Anterior cingulate cortex (tissue), 58 donors: ENCODE results near the gene SOSTDC1.
A peak's percentile ranks its signal among the peaks of the same experiment; 100 is the strongest.
"Not testable (repeated sequence)": the region's sequence is repeated elsewhere in the genome, so short reads cannot be mapped to it uniquely, and the experiment has no call there.

Source experiments
- DNase-seq, 58 donors: peaks; one replicate each; lab custom pipeline; 2025; lab: John Stamatoyannopoulos, UW

The SOSTDC1 gene

DNA sequence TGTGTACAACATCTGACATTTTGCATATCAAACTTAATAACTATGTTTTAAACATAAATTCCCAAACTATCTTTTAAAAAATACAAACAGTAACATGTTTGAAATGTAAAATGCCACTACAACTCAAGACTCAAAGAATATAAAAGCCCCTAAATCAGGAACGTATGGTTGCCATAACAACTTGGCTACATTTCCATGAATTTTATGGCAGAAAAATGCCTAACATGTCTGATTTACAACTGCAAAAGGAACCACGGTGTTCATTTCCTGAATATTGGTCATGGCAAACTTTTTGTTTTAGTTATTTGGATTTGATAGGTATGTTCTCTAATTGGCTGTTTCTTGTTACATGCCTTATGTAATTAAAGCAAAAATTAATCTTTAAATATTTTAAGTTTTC lies 2.0 kb downstream of the SOSTDC1 start:
- DNase-seq, result no peak

DNA sequence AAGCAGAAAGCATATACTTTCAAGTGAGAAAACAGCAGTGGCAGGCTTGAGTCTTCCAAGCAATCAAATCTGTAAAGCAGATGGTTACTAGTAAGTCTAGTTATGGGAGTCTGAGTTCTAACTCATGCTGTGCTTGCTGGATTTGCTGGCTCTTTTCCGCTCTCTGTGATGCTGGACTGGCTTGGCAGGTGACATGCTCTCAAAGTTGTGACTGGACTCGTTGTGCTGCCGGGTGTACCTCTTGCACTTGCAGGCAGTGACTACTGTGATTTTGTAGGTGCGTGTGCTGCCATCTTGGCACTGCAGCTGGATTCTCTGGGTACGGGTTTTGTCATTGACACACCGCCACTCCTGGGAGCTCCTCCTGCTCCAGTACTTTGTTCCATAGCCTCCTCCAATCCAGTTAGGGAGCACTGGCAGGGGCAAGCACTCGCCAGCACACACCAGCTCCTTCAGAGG lies 3.1 kb downstream of the SOSTDC1 start:
- no peak for DNase-seq

DNA sequence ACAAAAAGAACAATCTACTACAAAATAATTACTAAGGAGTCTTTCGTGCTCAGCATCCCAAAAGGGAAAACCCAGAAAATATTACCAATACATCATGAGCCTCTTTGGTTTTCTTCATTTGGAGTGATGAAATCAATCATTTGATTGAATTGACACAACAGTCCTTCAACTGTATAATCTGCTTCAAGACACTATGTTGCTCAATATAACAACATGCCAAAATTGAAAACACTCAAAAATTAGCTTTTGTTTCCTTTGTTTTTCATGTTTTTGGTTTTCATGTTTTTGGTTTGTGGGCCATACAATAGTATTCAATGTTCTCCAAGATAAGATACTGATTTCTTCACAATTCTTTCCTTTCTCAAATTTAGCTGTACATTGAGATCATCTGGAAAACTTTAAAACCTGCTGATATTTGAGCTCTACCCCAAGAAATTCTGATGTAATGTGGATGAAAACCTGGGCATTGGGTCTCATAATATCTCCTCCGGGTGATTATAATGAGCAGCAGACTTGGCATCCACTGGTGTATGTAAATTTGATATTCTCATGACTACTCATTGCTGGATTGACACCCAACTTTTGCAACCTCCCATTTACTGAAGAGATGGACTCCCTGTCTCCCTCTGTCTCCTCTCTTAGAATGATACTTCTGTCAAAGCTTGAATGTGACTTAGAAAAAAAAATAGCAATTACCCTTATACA lies 4.6 kb downstream of the SOSTDC1 start:
- DNase-seq, result no peak

DNA sequence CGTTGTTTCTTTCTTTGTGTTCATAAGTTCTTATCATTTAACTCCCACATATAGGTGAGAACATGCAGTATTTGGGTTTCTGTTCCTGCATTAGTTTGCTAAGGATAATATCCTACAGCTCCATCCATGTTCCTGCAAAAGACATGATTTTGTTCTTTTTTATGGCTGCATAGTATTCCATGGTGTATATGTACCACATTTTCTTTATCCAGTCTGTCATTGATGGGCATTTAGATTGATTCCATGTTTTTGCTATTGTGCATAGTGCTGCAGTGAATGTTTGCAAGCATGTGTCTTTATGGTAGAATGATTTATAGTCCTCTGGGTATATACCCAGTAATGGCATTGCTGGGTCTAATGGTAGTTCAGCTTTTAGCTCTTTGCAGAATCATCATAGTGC lies 9.2 kb downstream of the SOSTDC1 start:
- DNase-seq, result not testable (repeated sequence)

DNA sequence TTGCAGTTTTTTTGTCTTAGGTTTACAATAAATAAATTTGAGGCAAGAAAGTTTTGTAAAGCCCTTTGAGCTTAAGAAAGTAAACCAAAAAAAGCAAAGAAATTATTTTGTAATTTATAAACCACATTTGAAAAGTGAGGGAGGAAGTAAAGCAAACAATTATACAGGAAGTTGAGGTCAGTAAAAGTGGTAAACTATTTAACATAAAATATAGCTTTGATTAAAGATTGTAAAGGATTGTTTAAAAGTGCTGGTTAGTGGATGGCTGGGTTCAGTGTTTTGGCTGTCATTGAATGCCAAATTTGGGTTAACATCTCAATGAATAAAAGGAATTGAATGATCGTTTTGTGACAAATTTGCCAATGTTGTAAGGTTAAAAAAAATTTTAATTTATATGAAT lies 9.9 kb downstream of the SOSTDC1 start:
- DNase-seq, result no peak

GRCh38 chr7:16450366-16450765 lies 15.2 kb downstream of the SOSTDC1 start:
- peak in 9 of 58 donors; percentile 4 to 57 (median 35) for DNase-seq

DNA sequence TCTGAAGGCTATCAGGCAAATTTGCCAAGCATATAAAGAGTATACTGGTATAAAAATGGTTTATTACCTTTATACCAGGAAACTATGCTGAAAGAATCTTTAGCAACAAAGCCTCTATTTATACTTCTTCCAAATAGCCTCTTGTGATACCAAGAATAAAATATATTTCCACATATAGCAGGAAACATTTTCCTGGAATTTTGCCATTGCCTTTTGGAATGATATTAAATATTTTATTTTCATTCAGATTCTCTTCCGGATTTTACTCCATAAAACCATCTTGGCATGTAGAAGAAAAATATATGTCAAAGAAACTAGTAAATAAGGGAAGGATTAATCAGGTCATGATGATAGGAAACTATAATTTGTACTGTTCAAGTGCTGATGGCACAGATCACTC lies 17.7 kb downstream of the SOSTDC1 start:
- DNase-seq, result no peak

DNA sequence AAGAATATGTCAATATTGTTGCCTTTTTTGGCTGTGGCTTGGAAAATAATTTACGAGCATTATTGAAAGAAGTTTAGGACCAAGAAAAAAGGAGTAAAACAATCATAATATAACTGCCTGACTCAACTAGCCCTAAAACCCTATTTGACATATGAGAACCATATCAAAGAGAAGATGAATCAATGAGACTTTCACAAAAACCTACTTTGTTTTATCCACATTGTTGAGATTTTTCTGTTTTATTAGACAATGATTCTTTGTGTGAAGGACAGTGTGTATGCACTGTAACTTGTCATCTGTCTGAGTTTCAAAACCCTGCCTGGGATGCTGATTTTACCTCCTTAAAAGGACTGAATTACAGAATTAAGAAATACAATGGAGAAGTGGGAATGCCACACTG lies 19.0 kb downstream of the SOSTDC1 start:
- no peak for DNase-seq

DNA sequence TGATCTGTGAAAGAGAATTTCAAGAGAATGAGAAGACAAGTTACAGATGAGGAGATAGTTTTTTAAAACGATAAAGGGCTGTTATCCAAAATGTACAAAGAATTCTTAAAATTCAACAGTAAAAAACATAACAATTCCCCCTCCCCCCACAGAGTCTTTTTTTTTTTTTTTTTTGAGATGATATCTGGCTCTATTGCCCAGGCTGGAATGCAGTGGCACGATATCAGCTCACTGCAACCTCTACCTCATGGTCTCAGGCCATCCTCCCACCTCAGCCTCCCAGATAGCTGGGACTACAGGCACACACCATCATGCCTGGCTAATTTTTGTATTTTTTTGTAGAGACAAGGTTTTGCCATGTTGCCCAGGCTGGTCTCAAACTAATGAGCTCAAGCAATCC lies 21.7 kb downstream of the SOSTDC1 start:
- DNase-seq, result not testable (repeated sequence)

DNA sequence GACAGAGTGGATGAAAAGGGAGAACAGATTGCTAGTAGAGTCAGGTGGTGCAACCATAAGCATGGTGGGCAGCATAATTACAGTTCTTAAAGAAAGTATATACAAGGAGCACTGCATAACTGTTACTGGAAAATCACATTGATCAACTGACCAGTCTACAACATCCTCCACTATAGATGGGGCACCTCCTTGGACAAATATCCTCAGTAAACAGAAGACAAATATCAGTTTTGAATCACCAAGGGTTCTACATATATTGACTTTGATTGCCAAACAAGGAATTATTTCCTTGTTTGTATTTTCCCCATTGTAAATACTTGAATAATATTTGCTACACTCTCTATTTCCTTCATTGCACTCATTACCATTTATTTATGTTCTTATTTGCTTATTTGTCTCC lies 26.6 kb downstream of the SOSTDC1 start:
- no peak for DNase-seq

GRCh38 chr7:16436306-16436705 lies 29.2 kb downstream of the SOSTDC1 start:
- no peak for DNase-seq

- DNase-seq, result no peak
These were observed 31.9 kb downstream of the SOSTDC1 start for GRCh38 chr7:16433568-16434122.

DNA sequence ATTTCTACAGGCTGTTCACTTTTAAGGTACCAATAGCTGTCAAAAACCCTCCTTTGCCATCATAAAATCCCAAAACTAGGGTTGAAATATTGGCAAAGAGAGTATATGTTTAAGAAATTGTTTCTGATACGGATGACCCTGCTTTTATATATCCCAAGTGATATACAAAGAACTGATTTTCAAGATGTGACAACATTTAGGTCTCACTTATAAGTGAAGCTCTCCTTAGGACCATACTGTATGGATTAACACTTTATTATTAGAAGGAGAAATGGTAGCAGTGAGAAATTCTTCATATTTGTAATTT lies 33.2 kb downstream of the SOSTDC1 start:
- no peak for DNase-seq

DNA sequence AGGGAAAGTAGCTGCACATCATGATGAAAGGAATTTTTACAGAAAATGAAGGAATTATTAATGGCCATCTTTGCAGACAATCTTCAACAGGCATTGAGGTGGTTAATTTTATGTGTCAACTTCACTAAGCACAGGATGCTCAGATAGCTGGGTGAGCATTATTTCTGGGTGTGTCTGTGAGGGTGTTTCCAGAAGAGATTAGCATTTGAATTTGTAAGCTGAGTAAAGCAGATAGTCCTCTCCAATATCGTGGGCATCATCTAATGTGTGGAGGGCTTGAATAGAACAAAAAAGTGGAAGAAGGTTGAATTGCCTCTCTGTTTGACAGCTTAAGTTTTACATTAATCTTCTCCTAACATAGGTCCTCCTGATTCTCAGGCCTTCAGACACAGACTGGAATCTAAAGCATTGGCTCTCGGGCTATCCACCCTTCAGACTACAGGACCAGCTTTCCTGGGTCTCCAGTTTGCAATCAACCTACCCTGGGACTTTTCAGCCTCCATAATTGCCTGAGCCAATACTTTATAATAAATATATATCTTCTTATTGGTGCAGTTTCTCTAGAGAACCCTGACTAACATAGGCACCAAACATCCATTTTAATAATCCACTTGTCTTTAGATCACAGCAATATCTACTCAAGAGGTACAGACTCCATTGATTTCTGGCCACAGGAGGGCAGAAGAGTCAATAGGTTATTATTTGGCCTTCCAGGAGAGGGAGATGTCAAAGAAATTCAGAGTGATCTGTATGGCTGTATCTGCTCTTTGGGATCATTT lies 33.7 kb downstream of the SOSTDC1 start:
- DNase-seq, result peak in 13 of 58 donors; percentile 3 to 37 (median 14)

GRCh38 chr7:16430133-16430532 lies 35.4 kb downstream of the SOSTDC1 start:
- DNase-seq, result no peak

- no peak for DNase-seq
These were observed 36.9 kb downstream of the SOSTDC1 start for GRCh38 chr7:16428672-16429071.

- DNase-seq, result no peak
These were observed 37.4 kb downstream of the SOSTDC1 start for GRCh38 chr7:16428182-16428581.

DNA sequence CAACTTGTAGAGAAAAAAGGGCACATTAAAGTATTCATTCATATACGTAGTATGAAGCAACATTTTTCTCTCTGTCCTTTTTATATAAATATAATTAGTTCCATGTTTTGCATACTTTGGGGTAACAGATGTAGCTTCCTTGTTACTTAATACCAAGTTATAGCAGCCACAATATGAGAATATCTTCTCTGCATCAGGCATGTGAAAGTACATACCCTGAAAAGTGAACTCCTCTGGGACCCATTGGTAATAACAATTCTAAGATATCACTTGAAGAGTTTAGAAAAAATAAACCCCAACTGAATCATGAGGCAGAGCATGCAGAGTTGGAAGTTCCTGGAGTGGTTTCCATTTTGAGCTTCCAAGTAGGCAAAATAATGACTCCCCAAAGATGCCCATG lies 41.8 kb downstream of the SOSTDC1 start:
- DNase-seq, result no peak

DNA sequence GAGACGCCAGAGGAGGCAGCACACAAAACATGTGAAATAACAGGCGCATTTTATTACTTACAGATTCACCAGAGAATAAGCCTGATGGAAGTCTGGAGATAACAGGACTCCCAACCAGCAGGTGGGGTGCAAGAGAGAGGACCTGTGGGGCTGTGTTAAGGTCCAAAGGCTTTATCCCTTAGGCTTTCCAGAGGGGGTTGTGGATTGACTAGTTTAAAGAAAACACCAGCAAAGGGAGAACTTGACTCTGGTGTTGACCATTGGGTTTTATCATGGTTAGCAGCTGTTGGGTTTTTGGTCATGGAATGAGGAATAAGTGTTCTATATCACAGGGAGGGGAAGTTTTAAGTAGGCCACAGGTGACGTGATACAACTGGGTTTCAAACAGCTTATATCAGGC lies 42.6 kb downstream of the SOSTDC1 start:
- no peak for DNase-seq

- no peak for DNase-seq
These were observed 43.5 kb downstream of the SOSTDC1 start for GRCh38 chr7:16422103-16422435.

DNA sequence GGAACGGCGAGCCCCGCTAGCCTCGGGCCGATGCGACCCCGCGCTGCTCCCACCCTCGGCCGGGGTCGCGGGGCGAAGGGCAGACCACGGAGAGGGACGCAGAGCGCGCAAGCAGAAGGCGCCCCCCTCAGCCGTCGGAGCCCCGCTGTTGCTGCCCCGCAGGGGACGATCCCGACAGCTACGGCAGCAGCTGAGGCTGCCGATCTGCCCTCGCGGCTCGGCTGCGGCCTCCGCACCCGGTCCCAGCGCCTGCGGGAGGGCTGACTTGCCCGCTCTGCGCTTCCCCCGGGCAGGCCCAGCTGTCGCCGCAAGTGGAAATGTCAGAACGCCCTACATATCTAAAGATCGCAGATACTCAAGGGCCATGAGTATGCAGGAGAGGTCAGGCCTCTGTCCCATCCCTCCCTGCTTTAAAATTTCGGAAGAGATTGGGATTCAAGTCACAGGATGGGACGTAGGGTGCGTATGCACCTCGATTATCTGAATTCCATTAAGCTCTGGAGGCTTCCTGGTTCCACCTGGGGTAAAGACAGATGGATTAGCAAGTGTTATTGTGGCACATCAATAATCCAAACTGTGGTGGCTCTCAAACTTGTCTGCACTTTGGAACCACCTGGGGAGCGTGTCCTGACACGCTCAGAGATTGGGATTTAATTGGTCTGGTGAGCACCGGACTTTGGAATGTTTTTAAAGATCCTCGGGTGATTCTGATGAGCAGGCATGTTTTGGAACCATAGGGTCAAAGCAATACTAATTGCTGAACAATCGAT lies 44.0 kb downstream of the SOSTDC1 start, which contains the start of gene CRPPA:
TSS of gene CRPPA (minus strand) at position 206 of the 770 bp plus-strand sequence. CDS start 216 bp downstream, outside the sequence.
- peak in 36 of 58 donors; percentile 13 to 81 (median 54) for DNase-seq
